Esophagus (tissue), 2 donors: ENCODE results near the gene AOC3. TPM values are rescaled to one million over a fixed set of nuclear protein-coding genes. Genes with fewer than 3 reads are reported as not detected.

Experiments used
- H3K27ac ChIP-seq, 2 donors: one replicate each; pipeline ENCODE4 v1.5.1; 2013; ENCODE audit warnings: low read depth in 2 of 2, mild to moderate bottlenecking in 2 of 2, inconsistent platforms in 1 of 2, low read length in 1 of 2, moderate library complexity in 1 of 2
- H3K27me3 ChIP-seq, 2 donors: one replicate each; pipeline ENCODE4 v1.6.1; 2013; ENCODE audit warnings: low read length in 2 of 2, control low read depth in 1 of 2, mild to moderate bottlenecking in 1 of 2; ENCODE audit not compliant: insufficient read depth in 2 of 2, control insufficient read depth in 1 of 2
- H3K36me3 ChIP-seq, 2 donors: one replicate each; pipeline ENCODE4 v1.6.1; 2013; ENCODE audit warnings: low read length in 1 of 2; ENCODE audit not compliant: control insufficient read depth in 2 of 2, insufficient read depth in 2 of 2
- H3K4me1 ChIP-seq, 2 donors: one replicate each; pipeline ENCODE4 v1.6.1; 2013; ENCODE audit warnings: low read length in 1 of 2; ENCODE audit not compliant: control insufficient read depth in 2 of 2, insufficient read depth in 2 of 2
- H3K4me3 ChIP-seq, 2 donors: one replicate each; pipeline ENCODE4 v1.5.1; 2013; ENCODE audit warnings: low read length in 2 of 2, mild to moderate bottlenecking in 2 of 2, low read depth in 1 of 2, moderate library complexity in 1 of 2
- H3K9me3 ChIP-seq, 2 donors: one replicate each; pipeline ENCODE4 v1.6.1; 2013; ENCODE audit warnings: mild to moderate bottlenecking in 2 of 2, low read depth in 1 of 2, low read length in 1 of 2, moderate library complexity in 1 of 2; ENCODE audit not compliant: control insufficient read depth in 2 of 2, insufficient read depth in 1 of 2
- WGBS, 2 donors: extraction: QIAGEN DNeasy Blood & Tissue Kit; methylation state at CpG; one replicate each; pipeline ENCODE4 v1.1.7; 2013; 5-methylcytosine and 5-hydroxymethylcytosine counted together
- polyA plus RNA-seq, 2 donors: library from polyadenylated mRNA; stranded (reverse); fragments of 200-250 nt; gene quantifications; one replicate each; pipeline ENCODE4 v1.2.3, GENCODE V29; 2013
- donor health status: healthy with polysubstance abuse.
- donor health status: Bipolar disorder and iron deficiency.

Gene AOC3
- polyA plus RNA-seq, 2 donors, result 9.7 to 25.3 TPM

- Histone ChIP-seq H3K27me3 (no peaks in the 10 kb centered on the region), H3K4me1 (no peaks in the 10 kb centered on the region), H3K9me3 (no peaks in the 10 kb centered on the region), H3K27ac (no peak within 1 kb of the TSS), H3K36me3 (no peaks in the 10 kb centered on the region), H3K4me3 (no peak within 1 kb of the TSS)
- 75 to 80% methylated on average over 12 of the region's 12 CpGs for WGBS, 2 donors
These were observed 49.7 kb downstream of the AOC3 start, which contains the start of gene G6PC1 for GRCh38 chr17:42900460-42901331. Gene G6PC1, plus strand, starts transcription at chr17:42900799. Its CDS starts 78 bp downstream, at chr17:42900877.

GRCh38 chr17:42901535-42902229 lies 50.7 kb downstream of the AOC3 start:
- WGBS, 2 donors, result 66 to 82% methylated on average over 10 of the region's 10 CpGs
- no peak overlapping the region for H3K4me3 ChIP-seq
- no peaks in the 10 kb centered on the region for H3K36me3 ChIP-seq
- no peak overlapping the region for H3K27ac ChIP-seq
- no peaks in the 10 kb centered on the region for H3K27me3 ChIP-seq
- no peaks in the 10 kb centered on the region for H3K9me3 ChIP-seq
- H3K4me1 ChIP-seq, result no peaks in the 10 kb centered on the region

- Histone ChIP-seq H3K4me1 (no peaks in the 10 kb centered on the region), H3K27ac (no peak overlapping the region), H3K27me3 (no peaks in the 10 kb centered on the region), H3K9me3 (no peaks in the 10 kb centered on the region), H3K36me3 (no peaks in the 10 kb centered on the region), H3K4me3 (no peak overlapping the region)
- 54 to 61% methylated on average over 6 of the region's 6 CpGs for WGBS, 2 donors
These were observed 53.1 kb downstream of the AOC3 start for GRCh38 chr17:42904110-42904469.

- WGBS, 2 donors, result 75 to 83% methylated on average over 8 of the region's 8 CpGs
- H3K4me1 ChIP-seq, result no peaks in the 10 kb centered on the region
- H3K4me3 ChIP-seq, result no peak overlapping the region
- H3K27me3 ChIP-seq, result no peaks in the 10 kb centered on the region
- no peaks in the 10 kb centered on the region for H3K9me3 ChIP-seq
- no peak overlapping the region for H3K27ac ChIP-seq
- no peaks in the 10 kb centered on the region for H3K36me3 ChIP-seq
These were observed 55.9 kb downstream of the AOC3 start for GRCh38 chr17:42906772-42907446.

Other genes with a start within 250 kb of the AOC3 start
- 10 to 100 TPM; 15.3 to 28.5 TPM for gene RETREG3, start 241.8 kb upstream of the AOC3 start, polyA plus RNA-seq
- 10 to 100 TPM; 27.2 to 49.9 TPM for gene TUBG1, start 241.5 kb upstream of the AOC3 start, polyA plus RNA-seq
- 10 to 100 TPM in 1 of 2 donors, 1 to 10 TPM in 1; 7.6 to 12.0 TPM for gene TUBG2, start 191.9 kb upstream of the AOC3 start, polyA plus RNA-seq
- 10 to 100 TPM; 49.4 to 84.6 TPM for gene PLEKHH3, start 174.2 kb upstream of the AOC3 start, polyA plus RNA-seq
- under 1 TPM; 0.22 to 0.42 TPM for gene CCR10, start 169.4 kb upstream of the AOC3 start, polyA plus RNA-seq
- 1 to 10 TPM; 1.3 to 1.5 TPM for gene CNTNAP1, start 168.7 kb upstream of the AOC3 start, polyA plus RNA-seq
- 10 to 100 TPM; 15.6 to 19.8 TPM for gene EZH1, start 106.2 kb upstream of the AOC3 start, polyA plus RNA-seq
- gene RAMP2, start 90.0 kb upstream of the AOC3 start, polyA plus RNA-seq, result 10 to 100 TPM in 1 of 2 donors, 1 to 10 TPM in 1; 7.5 to 13.5 TPM
- 100 to 1,000 TPM in 1 of 2 donors, 10 to 100 TPM in 1; 42.8 to 123 TPM for gene VPS25, start 77.8 kb upstream of the AOC3 start, polyA plus RNA-seq
- gene WNK4, start 70.6 kb upstream of the AOC3 start, polyA plus RNA-seq, result 10 to 100 TPM in 1 of 2 donors, 1 to 10 TPM in 1; 6.7 to 12.8 TPM
- gene COA3, start 52.5 kb upstream of the AOC3 start, polyA plus RNA-seq, result 100 to 1,000 TPM in 1 of 2 donors, 10 to 100 TPM in 1; 89.9 to 185 TPM
- under 1 TPM; 0.18 TPM for gene CNTD1, start 52.3 kb upstream of the AOC3 start, polyA plus RNA-seq
- 10 to 100 TPM; 29.1 to 53.9 TPM for gene BECN1, start 26.9 kb upstream of the AOC3 start, polyA plus RNA-seq
- gene PSME3, start 17.8 kb upstream of the AOC3 start, polyA plus RNA-seq, result 10 to 100 TPM; 24.8 to 69.3 TPM
- gene AOC2, start 6.6 kb upstream of the AOC3 start, polyA plus RNA-seq, result under 1 TPM; 0.24 to 0.86 TPM
- gene G6PC1, start 49.6 kb downstream of the AOC3 start, polyA plus RNA-seq, result not detected
- gene AARSD1, start 113.3 kb downstream of the AOC3 start, polyA plus RNA-seq, result 10 to 100 TPM; 36.0 to 47.8 TPM
- gene PTGES3L, start 128.9 kb downstream of the AOC3 start, polyA plus RNA-seq, result under 1 TPM; 0.65 to 0.94 TPM
- 1 to 10 TPM; 5.2 to 5.7 TPM for gene RUNDC1, start 129.4 kb downstream of the AOC3 start, polyA plus RNA-seq
- gene RPL27, start 147.2 kb downstream of the AOC3 start, polyA plus RNA-seq, result 1,000 to 10,000 TPM; 2,102 to 2,622 TPM
- gene IFI35, start 155.6 kb downstream of the AOC3 start, polyA plus RNA-seq, result 1 to 10 TPM; 7.4 to 9.0 TPM
- gene VAT1, start 171.2 kb downstream of the AOC3 start, polyA plus RNA-seq, result 100 to 1,000 TPM in 1 of 2 donors, 10 to 100 TPM in 1; 97.6 to 103 TPM
- under 1 TPM; 0.53 to 0.54 TPM for gene RND2, start 174.0 kb downstream of the AOC3 start, polyA plus RNA-seq